ENCODE measurements around the gene NRCAM. TPM values are rescaled to one million over a fixed set of nuclear protein-coding genes. Genes with fewer than 3 reads are reported as not detected.

Gene NRCAM
- total and polyA plus RNA-seq, 2 donors (not counting 1 experiment from before 2014, with no cell fraction given) = 0.75 to 4.6 TPM

DNA sequence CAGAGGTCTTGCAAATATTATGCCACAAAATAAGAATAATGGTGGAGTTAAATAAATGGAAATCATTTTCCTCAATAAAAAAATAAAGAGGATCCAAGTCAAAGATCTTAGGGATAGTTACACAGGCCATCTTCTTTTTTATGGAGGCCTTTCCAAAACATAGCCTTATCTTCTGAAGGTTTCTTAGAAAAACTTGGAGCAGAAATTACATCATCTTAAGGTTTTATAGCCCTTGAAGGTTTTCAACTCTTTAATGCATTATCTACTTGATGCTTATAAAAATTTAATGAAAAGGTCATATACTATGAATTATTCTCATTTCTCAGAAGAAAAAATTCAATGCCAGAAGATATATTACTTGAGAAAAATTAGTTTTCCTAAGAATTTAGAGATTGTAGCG, 231.8 kb downstream of the NRCAM start:
- H3K4me1 Mint-ChIP-seq = no peaks in the 10 kb centered on the region
- Histone ChIP-seq H3K4me1 (ENCODE audit: control insufficient read depth in 2 of 2, insufficient read depth in 2 of 2, low read length in 2 of 2) (no peaks in the 10 kb centered on the region), H2AFZ (ENCODE audit: insufficient read depth, low read depth, low read length, poor library complexity, severe bottlenecking) (no peak overlapping the region), H4K20me1 (ENCODE audit: control insufficient read depth, insufficient read depth, low read length, poor library complexity, severe bottlenecking) (no peaks in the 10 kb centered on the region), H3K4me2 (replicated peaks; ENCODE audit: low read depth, low read length, poor library complexity, severe bottlenecking) (no peak overlapping the region), H3K4me3 (ENCODE audit: control extremely low read depth in 1 of 5, extremely low read depth in 1 of 5, insufficient read depth in 1 of 5, low read depth in 2 of 5, low read length in 4 of 5) (no peak overlapping the region), H3K27me3 (replicated peaks in 1 of 4; ENCODE audit: control extremely low read depth in 1 of 4, control insufficient read depth in 3 of 4, insufficient read depth in 4 of 4, low read length in 3 of 4) (peaks cover 0 to 2% (median 0%) of the 10 kb centered on the region in 4 experiments), H3K36me3 (replicated peaks in 1 of 2; ENCODE audit: control extremely low read depth in 1 of 2, control insufficient read depth in 1 of 2, extremely low read depth in 1 of 2, insufficient read depth in 2 of 2, low read length in 1 of 2) (no peaks in the 10 kb centered on the region), H3K9ac (ENCODE audit: low read length) (no peak overlapping the region), H3K27ac (ENCODE audit: low read length in 2 of 2) (no peak overlapping the region), H3K9me3 (ENCODE audit: control extremely low read depth in 1 of 3, control insufficient read depth in 2 of 3, insufficient read depth in 1 of 3, low read length in 2 of 3) (no peaks in the 10 kb centered on the region), H3K79me2 (ENCODE audit: control insufficient read depth, insufficient read depth, low read length) (no peaks in the 10 kb centered on the region)
- H3K27me3 Mint-ChIP-seq = peaks cover 5% of the 10 kb centered on the region
- ATAC-seq (ENCODE audit: low read depth) (no peak), DNase-seq (no peak)
- intact Hi-C loops (cut with micrococcal nuclease) = no loop called here
- POLR2A ChIA-PET = no interaction called here
- no peak overlapping the region for H3K27ac Mint-ChIP-seq
- CTCF ChIA-PET = no interaction called here
- no CpG with 5 or more reads among the region's 1 CpG for WGBS (ENCODE audit: insufficient coverage)
- TF ChIP-seq, protein P1, sequence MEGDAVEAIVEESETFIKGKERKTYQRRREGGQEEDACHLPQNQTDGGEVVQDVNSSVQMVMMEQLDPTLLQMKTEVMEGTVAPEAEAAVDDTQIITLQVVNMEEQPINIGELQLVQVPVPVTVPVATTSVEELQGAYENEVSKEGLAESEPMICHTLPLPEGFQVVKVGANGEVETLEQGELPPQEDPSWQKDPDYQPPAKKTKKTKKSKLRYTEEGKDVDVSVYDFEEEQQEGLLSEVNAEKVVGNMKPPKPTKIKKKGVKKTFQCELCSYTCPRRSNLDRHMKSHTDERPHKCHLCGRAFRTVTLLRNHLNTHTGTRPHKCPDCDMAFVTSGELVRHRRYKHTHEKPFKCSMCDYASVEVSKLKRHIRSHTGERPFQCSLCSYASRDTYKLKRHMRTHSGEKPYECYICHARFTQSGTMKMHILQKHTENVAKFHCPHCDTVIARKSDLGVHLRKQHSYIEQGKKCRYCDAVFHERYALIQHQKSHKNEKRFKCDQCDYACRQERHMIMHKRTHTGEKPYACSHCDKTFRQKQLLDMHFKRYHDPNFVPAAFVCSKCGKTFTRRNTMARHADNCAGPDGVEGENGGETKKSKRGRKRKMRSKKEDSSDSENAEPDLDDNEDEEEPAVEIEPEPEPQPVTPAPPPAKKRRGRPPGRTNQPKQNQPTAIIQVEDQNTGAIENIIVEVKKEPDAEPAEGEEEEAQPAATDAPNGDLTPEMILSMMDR (IDR thresholded peaks at IDR 0.05) = no peak
- no peak for TF ChIP-seq EZH2 (IDR thresholded peaks at IDR 0.05; ENCODE audit: borderline replicate concordance, insufficient read depth, low read depth, low read length, poor library complexity, severe bottlenecking)
- no peak overlapping the region for H3K4me3 Mint-ChIP-seq
- no peaks in the 10 kb centered on the region for H3K9me3 Mint-ChIP-seq (ENCODE audit: insufficient read depth)

DNA sequence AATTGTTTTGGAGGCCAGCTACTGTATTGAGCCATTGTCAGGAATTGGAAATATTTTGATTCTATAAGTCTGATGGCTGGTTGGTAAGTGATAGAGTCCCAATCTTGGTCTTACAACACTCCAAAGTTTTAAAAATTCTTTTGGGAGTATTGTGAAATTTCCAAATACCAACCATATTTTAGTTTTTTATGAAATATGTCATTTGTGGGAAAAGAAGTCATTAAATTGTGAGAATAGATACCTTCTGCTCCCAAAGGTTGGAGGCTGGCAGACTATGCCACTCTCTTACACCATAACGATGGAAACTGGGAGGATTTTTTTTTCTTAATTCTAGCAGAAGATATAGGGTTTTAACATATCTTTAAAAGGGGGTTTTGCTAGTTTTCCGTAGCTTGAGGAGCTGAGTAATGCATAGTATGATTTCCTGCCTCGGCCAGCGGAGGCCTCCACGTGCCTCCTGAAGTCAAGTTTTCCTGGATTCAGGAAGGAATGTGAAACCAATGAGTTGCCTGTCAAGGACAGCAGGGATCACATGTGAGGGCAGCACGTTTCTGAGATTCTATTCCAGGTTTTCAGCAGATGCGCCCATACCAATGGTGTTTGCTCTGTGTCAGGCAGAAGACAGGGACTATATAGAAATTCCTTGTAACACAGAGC, 233.9 kb downstream of the NRCAM start:
- Mint-ChIP-seq H3K27me3 (peaks cover 10% of the 10 kb centered on the region), H3K27ac (no peak overlapping the region), H3K4me1 (no peaks in the 10 kb centered on the region), H3K4me3 (no peak overlapping the region), H3K9me3 (ENCODE audit: insufficient read depth) (no peaks in the 10 kb centered on the region)
- no peaks in the 10 kb centered on the region for H3K4me1 ChIP-seq (ENCODE audit: control insufficient read depth in 2 of 2, insufficient read depth in 2 of 2, low read length in 2 of 2)
- H3K27me3 ChIP-seq (replicated peaks in 1 of 4; ENCODE audit: control extremely low read depth in 1 of 4, control insufficient read depth in 3 of 4, insufficient read depth in 4 of 4, low read length in 3 of 4) = peaks cover 0 to 3% (median 1%) of the 10 kb centered on the region in 4 experiments
- 80% methylated on average over 5 of the region's 7 CpGs for WGBS (ENCODE audit: insufficient coverage)
- DNase-seq (no peak), ATAC-seq (ENCODE audit: low read depth) (no peak)
- H3K9ac ChIP-seq (ENCODE audit: low read length) = no peak overlapping the region
- H4K20me1 ChIP-seq (ENCODE audit: control insufficient read depth, insufficient read depth, low read length, poor library complexity, severe bottlenecking) = no peaks in the 10 kb centered on the region
- no peaks in the 10 kb centered on the region for H3K36me3 ChIP-seq (replicated peaks in 1 of 2; ENCODE audit: control extremely low read depth in 1 of 2, control insufficient read depth in 1 of 2, extremely low read depth in 1 of 2, insufficient read depth in 2 of 2, low read length in 1 of 2)
- TF ChIP-seq EZH2 (IDR thresholded peaks at IDR 0.05; ENCODE audit: borderline replicate concordance, insufficient read depth, low read depth, low read length, poor library complexity, severe bottlenecking) = no peak
- TF ChIP-seq, protein P1 (IDR thresholded peaks at IDR 0.05) = no peak
- H3K79me2 ChIP-seq (ENCODE audit: control insufficient read depth, insufficient read depth, low read length) = no peaks in the 10 kb centered on the region
- CTCF ChIA-PET = interaction anchor here (0.5 kb wide), 1 partner anchor 246 kb away, joined by 6 read pairs; no protein-coding TSS in a partner anchor
- intact Hi-C loops (cut with micrococcal nuclease) = no loop called here
- POLR2A ChIA-PET = no interaction called here
- H3K4me3 ChIP-seq (ENCODE audit: control extremely low read depth in 1 of 5, extremely low read depth in 1 of 5, insufficient read depth in 1 of 5, low read depth in 2 of 5, low read length in 4 of 5) = no peak overlapping the region
- no peak overlapping the region for H3K4me2 ChIP-seq (replicated peaks; ENCODE audit: low read depth, low read length, poor library complexity, severe bottlenecking)
- H3K9me3 ChIP-seq (ENCODE audit: control extremely low read depth in 1 of 3, control insufficient read depth in 2 of 3, insufficient read depth in 1 of 3, low read length in 2 of 3) = peaks cover 0 to under 1% (median 0%) of the 10 kb centered on the region in 3 donors
- no peak overlapping the region for H3K27ac ChIP-seq (ENCODE audit: low read length in 2 of 2)
- H2AFZ ChIP-seq (ENCODE audit: insufficient read depth, low read depth, low read length, poor library complexity, severe bottlenecking) = no peak overlapping the region

Data from B cell (primary cell).